H54 (cell line): ENCODE measurements around the gene HDAC8.
A peak's percentile ranks its signal among the peaks of the same experiment; 100 is the strongest.
"Not testable (repeated sequence)": the region's sequence is repeated elsewhere in the genome, so short reads cannot be mapped to it uniquely, and the experiment has no call there.

ENCODE experiments used
- DNase-seq: peaks from one replicate; pipeline ENCODE4 v3.0.0; 2011; ENCODE audit warnings: low spot score, mixed read lengths; ENCODE audit not compliant: insufficient read length
- FAIRE-seq: peaks from 3 replicates; lab custom pipeline; 2011; peaks lifted over from hg19 to GRCh38; lab: Jason Lieb, UNC
- POLR2A ChIP-seq: IDR thresholded peaks from 2 replicates; pipeline ENCODE4 v1.6.1; 2011; ENCODE audit warnings: low read depth, mild to moderate bottlenecking, low read length

The HDAC8 gene

DNA sequence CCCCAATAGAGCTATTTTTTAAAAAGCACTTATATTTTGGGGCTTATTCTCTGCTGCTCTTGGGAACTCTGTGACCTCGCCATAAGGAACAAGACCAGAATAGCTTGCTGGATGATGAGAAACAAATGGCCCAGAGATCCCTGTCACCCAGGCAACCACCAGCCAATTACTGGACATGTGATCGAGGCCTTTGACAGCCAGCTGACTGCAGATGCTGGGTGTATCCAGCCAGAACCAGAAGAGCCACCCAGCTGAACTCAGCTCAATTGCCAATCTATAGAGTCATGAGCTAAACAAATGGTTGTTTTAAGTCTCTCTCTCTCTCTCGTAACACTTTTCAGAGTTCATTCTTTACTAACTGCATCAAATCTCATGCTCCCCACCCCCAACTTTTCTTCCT lies 242.5 kb downstream of the HDAC8 start:
- DNase-seq (no peak), FAIRE-seq (no peak)
- TF ChIP-seq POLR2A, result no peak

DNA sequence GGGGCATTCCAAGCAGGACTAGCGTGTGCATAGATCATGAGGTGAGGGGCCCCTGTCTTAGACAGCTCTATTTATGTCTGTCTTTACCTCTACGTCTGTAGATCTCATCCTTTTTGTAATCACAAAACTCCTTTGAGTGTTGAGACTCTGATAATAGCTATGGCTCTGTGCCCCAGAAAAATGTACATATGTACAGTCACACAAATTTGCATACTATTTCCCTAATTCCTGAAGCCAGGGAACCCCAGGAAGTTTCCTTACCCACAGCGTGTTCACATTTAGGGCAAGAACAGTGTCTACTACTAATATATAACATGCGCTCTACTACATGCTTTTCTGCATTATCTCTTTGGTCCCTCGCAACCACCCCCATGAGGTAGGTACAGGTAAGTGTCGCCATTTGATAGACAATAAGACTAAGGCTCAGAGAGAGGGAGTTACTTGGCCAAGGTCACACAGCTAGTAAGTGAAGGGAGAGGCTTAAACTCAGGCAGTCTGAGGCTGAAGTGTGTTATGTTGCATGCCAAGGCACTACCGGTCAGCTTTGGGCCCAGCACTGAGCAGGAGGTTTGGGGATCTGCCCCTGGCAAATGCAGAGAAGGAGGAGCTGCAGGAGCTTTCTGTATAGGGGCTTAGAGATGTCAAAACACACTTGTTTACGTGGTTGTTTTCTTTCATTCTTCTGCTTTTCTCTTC lies 245.9 kb downstream of the HDAC8 start:
- DNase-seq (no peak), FAIRE-seq (no peak)
- no peak for TF ChIP-seq POLR2A

DNA sequence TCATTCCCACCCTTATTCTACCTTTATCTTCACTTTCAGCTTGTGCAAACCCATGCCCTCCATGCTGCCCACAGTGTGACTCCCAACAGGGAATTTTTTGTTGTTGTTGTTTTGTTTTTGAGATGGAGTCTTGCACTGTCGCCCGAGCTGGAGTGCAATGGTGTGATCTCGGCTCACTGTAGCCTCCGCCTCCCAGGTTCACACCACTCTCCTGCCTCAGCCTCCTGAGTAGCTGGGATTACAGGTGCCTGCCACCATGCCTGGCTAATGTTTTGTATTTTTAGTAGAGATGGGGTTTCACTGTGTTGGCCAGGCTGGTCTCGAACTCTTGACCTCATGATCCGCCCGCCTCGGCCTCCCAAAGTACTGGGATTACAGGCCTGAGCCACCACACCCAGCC lies 253.0 kb downstream of the HDAC8 start:
- not testable (repeated sequence) for FAIRE-seq, DNase-seq

DNA sequence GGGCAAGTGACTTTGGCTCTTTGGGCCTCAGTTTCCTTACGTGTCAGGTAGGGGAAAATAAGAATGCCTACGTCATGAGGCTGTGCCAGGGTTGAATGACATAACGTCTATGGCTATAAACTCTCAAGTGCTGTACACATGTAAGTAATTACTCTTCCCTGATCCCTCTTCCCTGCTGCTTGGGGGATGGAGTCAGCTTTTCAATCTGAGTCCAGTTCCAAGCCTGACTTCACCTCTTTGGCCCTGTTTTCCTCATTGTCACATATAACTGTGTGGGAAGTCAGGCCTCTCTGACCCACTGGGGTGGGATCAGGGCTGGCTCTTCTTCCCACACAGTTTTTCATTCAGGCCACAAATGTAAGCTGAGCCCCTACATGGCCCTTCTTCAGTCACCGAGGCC lies 255.5 kb downstream of the HDAC8 start:
- FAIRE-seq, result no peak
- no peak for TF ChIP-seq POLR2A
- no peak for DNase-seq

DNA sequence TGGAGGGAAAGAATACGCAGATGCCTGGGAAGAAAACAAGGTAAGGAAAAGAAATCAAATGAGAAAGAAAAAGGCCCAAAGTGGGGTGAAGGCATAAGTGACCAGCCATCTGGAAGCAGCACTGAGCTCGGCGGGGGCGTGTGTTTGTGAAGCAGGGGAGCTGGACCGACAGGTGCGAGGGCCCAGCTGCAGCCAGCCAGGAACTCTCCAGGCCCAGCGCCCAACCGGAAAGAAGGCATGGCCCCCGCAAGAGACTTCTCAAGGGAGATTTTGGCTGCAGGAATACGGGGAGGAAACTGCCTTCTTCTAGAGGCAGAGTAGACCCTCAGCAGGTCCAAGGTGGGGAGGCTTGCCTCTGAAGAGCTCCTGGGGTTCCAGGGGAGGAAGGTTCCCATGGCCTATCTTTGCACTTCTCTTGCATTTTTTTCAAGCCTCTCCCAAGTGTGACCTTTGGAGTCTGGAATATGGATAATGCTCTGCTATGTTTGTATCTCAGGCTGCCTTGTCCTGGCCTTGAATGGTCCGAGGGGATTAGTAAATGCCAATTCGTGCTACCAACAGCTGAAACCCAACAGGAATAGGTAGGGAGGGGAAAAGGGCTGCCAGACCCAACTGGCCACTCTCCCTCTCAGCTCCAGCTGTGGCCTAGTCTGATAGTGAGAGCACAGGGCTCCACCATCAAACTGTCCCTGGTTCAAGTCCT lies 256.1 kb downstream of the HDAC8 start:
- DNase-seq (no peak), FAIRE-seq (no peak)
- TF ChIP-seq POLR2A, result no peak

DNA sequence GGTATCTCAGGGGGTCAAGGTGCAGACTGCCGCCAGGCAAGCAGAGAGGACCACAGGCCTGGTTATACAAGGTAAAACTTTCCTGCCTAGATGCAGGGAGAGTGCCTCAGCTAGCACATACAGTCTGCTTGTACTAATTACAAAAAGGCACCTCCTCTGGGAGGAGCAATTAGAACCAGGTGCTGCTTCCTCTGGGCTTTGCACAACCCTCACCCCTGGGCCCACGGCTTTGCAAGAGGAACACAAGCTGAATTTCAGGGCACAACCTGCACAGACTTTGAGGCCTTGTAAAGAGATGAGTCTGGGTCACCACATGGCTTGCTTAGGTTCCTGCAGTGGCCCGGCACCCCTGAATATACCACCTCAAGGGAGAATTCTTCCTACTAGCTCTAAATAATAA lies 257.8 kb downstream of the HDAC8 start:
- FAIRE-seq (no peak), DNase-seq (no peak)
- TF ChIP-seq POLR2A, result no peak

DNA sequence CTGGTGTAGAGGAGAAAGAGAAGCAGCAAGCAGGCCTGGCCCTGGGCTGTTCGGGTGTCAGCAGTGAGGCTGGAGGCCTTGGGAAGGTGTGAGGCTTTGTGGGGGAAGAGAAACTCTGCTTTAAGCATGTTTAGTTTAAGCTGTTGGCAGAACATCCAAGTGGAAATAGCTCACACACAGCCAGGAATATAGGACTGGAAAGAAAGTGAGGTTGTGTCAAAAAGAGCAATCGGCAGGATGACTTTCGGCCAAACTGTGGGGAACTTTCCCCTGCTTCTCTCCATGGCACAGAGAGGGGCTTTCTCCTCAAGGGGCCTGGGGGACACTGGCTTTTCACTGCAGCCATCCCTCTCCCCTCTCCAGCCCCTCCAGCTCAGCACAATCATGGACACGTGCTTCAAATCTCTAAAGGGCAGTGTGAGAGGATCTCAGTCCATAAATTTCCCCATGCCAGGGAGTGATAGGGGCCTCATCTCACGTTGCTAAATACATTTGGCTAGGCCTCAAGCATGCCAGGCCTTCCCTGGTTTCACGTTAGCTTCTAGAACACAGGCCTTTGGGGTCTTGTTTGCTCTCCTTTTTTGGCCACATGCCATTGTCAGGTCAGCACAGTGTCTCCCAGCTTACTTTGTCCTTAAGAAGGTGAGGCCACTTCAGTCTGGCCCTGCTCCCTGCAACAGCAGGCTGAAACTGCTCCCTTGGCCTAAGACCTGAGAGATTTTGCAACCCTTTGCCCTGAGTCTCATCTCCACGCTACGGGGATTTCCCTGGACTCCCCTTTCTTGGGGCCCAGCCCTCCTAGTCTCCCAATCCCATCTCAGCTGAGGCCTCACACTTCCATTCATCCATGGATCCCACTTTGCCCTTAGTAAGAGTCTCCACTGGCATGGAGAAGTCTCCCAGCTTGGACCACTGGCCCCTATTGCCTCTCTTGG lies 258.7 kb downstream of the HDAC8 start:
- TF ChIP-seq POLR2A, result no peak
- DNase-seq (no peak), FAIRE-seq (no peak)

DNA sequence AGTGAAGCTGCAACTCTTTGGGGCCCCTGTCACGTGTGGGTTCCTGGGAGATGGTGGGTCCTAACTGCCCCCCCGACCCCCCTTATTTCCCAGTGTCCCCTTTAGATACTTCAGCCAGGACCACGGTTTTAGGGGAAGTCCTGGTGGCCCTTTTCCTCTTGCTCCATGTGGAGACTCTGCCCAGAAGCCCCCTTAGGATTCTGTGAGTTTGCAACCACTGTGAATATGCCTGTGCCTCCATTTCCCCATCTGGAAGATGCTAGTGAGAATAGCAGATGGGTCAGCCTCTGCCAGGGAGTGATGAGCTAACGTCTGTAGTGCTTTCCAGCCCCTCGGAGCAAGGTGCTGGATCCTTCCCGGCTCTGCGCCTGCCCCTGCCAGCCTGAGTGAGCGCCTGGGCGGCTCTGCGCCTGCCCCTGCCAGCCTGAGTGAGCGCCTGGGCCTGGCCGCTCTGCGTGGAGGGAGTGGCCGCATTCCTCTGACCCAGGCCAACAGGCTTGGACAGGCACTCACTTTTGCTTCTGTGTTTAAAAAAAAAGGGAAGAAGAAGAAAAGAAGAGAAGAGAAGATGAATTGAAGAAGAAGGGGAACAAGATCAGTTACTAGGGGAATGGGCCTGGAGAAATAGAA lies 260.2 kb downstream of the HDAC8 start:
- FAIRE-seq (no peak), DNase-seq (no peak)
- TF ChIP-seq POLR2A, result no peak

DNA sequence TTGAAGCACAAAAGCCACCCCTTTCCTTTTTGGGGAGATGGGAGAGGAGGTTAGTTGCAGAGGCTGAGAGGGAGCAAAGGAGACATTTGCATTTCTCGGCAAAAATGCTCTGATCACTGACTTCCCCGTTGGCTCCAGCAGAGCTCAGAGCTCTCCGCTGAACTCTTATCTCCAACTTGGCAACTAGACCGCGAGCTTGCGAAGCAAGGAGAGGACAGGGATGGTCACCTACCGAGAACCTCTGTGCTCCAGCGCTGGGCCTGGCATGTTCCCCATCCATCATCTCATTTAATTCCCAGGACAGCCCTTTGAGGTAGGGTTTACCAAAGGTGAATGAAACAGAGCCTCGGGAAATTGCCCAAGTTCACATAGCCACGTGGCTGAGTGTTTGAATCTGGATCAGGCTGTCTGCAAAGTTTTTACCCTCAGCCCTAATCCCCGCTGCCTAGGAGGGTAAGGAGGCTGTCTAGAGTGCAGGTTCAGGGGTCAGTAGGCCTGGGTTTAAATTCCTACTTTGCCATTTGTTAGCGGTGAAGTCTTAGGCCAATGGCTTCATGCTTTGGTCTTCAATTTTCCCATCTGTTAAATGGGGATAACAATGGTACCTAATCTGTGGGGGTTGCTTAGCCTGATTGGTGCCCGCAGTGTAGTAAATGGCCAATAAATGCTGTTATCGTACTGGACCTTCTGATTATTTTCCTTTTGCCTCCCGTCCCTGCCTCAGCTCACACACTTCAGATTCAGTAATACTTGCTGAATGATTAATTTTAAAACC lies 263.2 kb downstream of the HDAC8 start:
- no peak for TF ChIP-seq POLR2A
- DNase-seq (no peak), FAIRE-seq (no peak)

DNA sequence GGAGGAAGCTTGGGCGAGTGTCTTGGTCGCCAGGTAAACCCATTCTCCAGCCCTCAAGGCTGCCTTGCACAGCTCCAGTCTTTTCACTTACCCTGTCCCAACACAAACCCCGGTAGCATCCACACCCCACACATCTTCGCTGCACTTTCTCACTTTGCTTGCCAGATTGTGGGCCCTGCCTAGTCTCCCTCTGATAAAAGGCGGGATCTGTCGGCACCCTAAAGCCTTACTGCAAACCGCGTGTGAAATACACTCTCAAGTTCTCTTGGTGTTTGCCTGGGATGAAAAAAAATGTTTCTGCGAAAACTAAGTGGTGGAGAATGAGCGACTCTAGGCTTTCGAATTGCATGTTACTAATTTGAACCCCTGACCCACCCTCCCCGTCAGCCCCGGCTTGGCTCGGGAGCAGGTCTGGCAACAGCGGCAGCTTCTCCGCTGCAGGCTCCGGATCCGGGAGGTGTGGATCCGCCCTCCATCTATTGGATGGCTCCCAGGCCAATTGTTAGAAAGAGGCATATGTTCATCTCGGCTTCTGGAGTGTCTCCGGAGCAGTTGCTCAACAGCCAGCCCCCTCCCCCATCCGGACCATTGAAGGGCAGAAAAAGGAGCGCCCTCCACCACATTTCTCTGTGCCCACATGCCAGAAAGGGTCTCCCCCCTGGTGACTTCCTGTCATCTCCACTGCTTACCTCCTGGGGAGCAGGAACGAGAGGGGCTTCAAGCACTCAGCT lies 263.9 kb downstream of the HDAC8 start:
- peak; percentile 70 for DNase-seq
- FAIRE-seq, result peak; percentile 20
- no peak for TF ChIP-seq POLR2A

DNA sequence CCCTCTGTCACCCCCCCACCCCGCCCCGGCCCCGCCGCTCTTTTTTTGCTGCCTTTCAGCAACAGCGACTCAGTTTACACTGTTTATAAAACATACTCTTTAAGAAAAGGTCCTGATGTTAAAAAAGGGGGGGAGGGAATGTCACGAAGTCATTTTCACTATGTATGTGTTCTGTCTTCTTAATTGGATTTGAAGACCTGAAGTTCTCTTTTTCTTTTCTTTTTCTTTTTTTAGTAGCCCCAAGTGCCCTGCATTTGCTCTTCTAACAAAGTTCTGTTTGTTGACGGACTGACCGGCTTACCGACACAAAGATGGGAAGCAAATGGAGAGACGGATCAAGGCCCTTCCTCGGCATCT lies 264.5 kb downstream of the HDAC8 start:
- FAIRE-seq (no peak), DNase-seq (no peak)
- no peak for TF ChIP-seq POLR2A

DNA sequence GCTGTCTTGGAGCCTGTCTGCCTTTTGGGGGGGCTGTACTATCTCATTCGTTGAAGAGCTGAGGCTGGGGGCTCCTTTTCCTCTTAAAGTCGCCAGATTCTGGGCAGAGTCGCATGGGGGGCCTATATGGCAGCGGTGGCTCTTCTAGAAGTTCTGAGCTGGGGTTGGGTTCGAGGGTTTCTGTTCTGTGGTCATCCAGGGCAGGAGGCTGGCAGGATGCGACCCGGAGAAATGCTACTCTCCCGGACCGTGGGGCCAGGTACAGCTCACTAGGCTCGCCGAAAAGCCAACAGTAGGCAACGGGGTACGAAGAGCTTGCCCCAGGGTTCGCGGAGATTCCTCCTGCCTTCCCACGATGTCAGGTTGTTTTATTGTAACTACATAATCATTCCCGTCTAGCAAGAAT lies 265.0 kb downstream of the HDAC8 start:
- DNase-seq (no peak), FAIRE-seq (no peak)
- TF ChIP-seq POLR2A, result no peak
